GM13976 (cell line): ENCODE results near the gene CSNK2B.

Source experiments
- DNase-seq: peaks from one replicate; pipeline ENCODE4 v3.0.0; 2012; ENCODE audit warnings: low spot score
- CTCF ChIP-seq: IDR thresholded peaks from 2 replicates; pipeline ENCODE4 v1.5.1; 2012; ENCODE audit warnings: borderline replicate concordance, mild to moderate bottlenecking; ENCODE audit not compliant: insufficient read depth; ENCODE audit errors: extremely low read depth, missing control alignments, control extremely low read depth
- in situ Hi-C: fragments of 300-500 bp; cut with MboI; formaldehyde crosslinking; loops from one replicate; pipeline ENCODE4 v1.12.0; 2022; ENCODE audit warnings: low sequenced_read_pairs, mixed read lengths, inconsistent platforms; ENCODE audit not compliant: unreplicated experiment

Gene CSNK2B

GRCh38 chr6:31665501-31666336 lies at the start of gene CSNK2B:
CSNK2B (plus strand) TSS chr6:31666080; CDS start chr6:31666832, 752 bp downstream.
- in situ Hi-C loops = no loop called here
- peak; percentile 98 for DNase-seq
- no peak for TF ChIP-seq CTCF

GRCh38 chr6:31617010-31617409 lies 48.9 kb upstream of the CSNK2B start:
- in situ Hi-C loops = no loop called here
- DNase-seq = no peak
- no peak for TF ChIP-seq CTCF

GRCh38 chr6:31619805-31620585 lies 45.9 kb upstream of the CSNK2B start:
- in situ Hi-C loops = no loop called here
- peak; percentile 89 for DNase-seq
- TF ChIP-seq CTCF = no peak

- in situ Hi-C loops = no loop called here
- peak; percentile 98 for DNase-seq
- TF ChIP-seq CTCF = no peak
These were observed 45.1 kb upstream of the CSNK2B start, which contains the start of gene PRRC2A for GRCh38 chr6:31620586-31621319. PRRC2A (plus strand) TSS chr6:31620715; CDS start chr6:31622790, 2,075 bp downstream.

- no peak for TF ChIP-seq CTCF
- in situ Hi-C loops = no loop called here
- no peak for DNase-seq
These were observed 44.5 kb upstream of the CSNK2B start for GRCh38 chr6:31621320-31621939.

GRCh38 chr6:31621991-31622390 lies 43.9 kb upstream of the CSNK2B start:
- in situ Hi-C loops = no loop called here
- no peak for DNase-seq
- no peak for TF ChIP-seq CTCF
